ENCODE measurements around the gene SCUBE2. TPM values are rescaled to one million over a fixed set of nuclear protein-coding genes. Genes with fewer than 3 reads are reported as not detected.

SCUBE2 gene
- polyA plus RNA-seq, 2 of the 4 experiments (the other 2 are of a cell fraction) = 0.49 to 0.63 TPM

GRCh38 chr11:9076046-9076445 is 15.4 kb downstream of the SCUBE2 start:
- ATAC-seq (no peak; a peak in 1 of 6 replicates), FAIRE-seq (no peak), DNase-seq (ENCODE audit: low read depth in 1 of 2, low spot score in 1 of 2) (no peak)
- no peaks in the 10 kb centered on the region for H3K4me1 ChIP-seq
- H3K4me2 ChIP-seq = no peak overlapping the region
- WGBS (ENCODE audit: missing lambda C conversion rate) = 61% methylated on average over 3 of the region's 3 CpGs
- ChIA-PET CTCF (interaction anchor here (1.1 to 3.8 kb wide), 7 partner anchors 11 to 62 kb away, joined by 3 to 18 read pairs (median 7); no protein-coding TSS in a partner anchor), POLR2A (no interaction called here)
- TF ChIP-seq, protein P1, sequence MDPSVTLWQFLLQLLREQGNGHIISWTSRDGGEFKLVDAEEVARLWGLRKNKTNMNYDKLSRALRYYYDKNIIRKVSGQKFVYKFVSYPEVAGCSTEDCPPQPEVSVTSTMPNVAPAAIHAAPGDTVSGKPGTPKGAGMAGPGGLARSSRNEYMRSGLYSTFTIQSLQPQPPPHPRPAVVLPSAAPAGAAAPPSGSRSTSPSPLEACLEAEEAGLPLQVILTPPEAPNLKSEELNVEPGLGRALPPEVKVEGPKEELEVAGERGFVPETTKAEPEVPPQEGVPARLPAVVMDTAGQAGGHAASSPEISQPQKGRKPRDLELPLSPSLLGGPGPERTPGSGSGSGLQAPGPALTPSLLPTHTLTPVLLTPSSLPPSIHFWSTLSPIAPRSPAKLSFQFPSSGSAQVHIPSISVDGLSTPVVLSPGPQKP (IDR thresholded peaks at IDR 0.05; ENCODE audit: low read depth, low read length) = no peak
- no peak for TF ChIP-seq RAD21 (conservative IDR thresholded peaks at IDR 0.05 in 1 of 2, IDR thresholded peaks at IDR 0.05 in 1 of 2)
- no peak for TF ChIP-seq SREBF2 (IDR thresholded peaks at IDR 0.05)
- TF ChIP-seq EHMT2 (IDR thresholded peaks at IDR 0.05; ENCODE audit: low read depth) = no peak
- no peak for TF ChIP-seq RARB (CRISPR knock-in tag; IDR thresholded peaks at IDR 0.05)
- TF ChIP-seq RNF2 (IDR thresholded peaks at IDR 0.05; ENCODE audit: borderline replicate concordance, low read depth) = no peak
- TF ChIP-seq PHF8 (IDR thresholded peaks at IDR 0.05; ENCODE audit: borderline replicate concordance, low read depth) = no peak
- TF ChIP-seq TP53 (CRISPR knock-in tag; IDR thresholded peaks at IDR 0.05) = no peak
- TF ChIP-seq ESRRA (IDR thresholded peaks at IDR 0.05; ENCODE audit: borderline replicate concordance, low read length) = no peak
- H3K27ac ChIP-seq = no peak overlapping the region
- H3K9me3 ChIP-seq = no peaks in the 10 kb centered on the region
- no peak overlapping the region for H3K4me3 ChIP-seq

- no peaks in the 10 kb centered on the region for H3K4me1 ChIP-seq
- TF ChIP-seq ZFP36 (IDR thresholded peaks at IDR 0.05; ENCODE audit: borderline replicate concordance, partially characterized antibody) (no peak), CHD4 (IDR thresholded peaks at IDR 0.05; ENCODE audit: borderline replicate concordance) (no peak), POLR2A (IDR thresholded peaks at IDR 0.05; ENCODE audit: low read length) (no peak), CBX8 (IDR thresholded peaks at IDR 0.05) (no peak), EHF (CRISPR knock-in tag; IDR thresholded peaks at IDR 0.05) (no peak), CBX2 (IDR thresholded peaks at IDR 0.05; ENCODE audit: borderline replicate concordance, low read depth) (no peak), NR3C1 (IDR thresholded peaks at IDR 0.05) (no peak), ZC3H11A (IDR thresholded peaks at IDR 0.05) (no peak), RCOR1 (IDR thresholded peaks at IDR 0.05; ENCODE audit: low read depth, low read length) (no peak)
- TF ChIP-seq, protein P1 (IDR thresholded peaks at IDR 0.05; ENCODE audit: low read depth, low read length) = no peak
- FAIRE-seq = no peak
- no peak overlapping the region for H3K4me3 ChIP-seq
- WGBS (ENCODE audit: missing lambda C conversion rate) = 91% methylated on average over 4 of the region's 4 CpGs
- no peak for DNase-seq (ENCODE audit: low read depth in 1 of 2, low spot score in 1 of 2)
- H3K9me3 ChIP-seq = no peaks in the 10 kb centered on the region
- H3K27ac ChIP-seq = no peak overlapping the region
- ChIA-PET POLR2A (no interaction called here), CTCF (interaction anchor here (1.1 to 3.8 kb wide), 5 partner anchors 12 to 60 kb away, joined by 3 to 18 read pairs (median 3); no protein-coding TSS in a partner anchor)
- H3K4me2 ChIP-seq = no peak overlapping the region
- no peak for ATAC-seq
These were observed 15.8 kb downstream of the SCUBE2 start for GRCh38 chr11:9075556-9075955.

DNA sequence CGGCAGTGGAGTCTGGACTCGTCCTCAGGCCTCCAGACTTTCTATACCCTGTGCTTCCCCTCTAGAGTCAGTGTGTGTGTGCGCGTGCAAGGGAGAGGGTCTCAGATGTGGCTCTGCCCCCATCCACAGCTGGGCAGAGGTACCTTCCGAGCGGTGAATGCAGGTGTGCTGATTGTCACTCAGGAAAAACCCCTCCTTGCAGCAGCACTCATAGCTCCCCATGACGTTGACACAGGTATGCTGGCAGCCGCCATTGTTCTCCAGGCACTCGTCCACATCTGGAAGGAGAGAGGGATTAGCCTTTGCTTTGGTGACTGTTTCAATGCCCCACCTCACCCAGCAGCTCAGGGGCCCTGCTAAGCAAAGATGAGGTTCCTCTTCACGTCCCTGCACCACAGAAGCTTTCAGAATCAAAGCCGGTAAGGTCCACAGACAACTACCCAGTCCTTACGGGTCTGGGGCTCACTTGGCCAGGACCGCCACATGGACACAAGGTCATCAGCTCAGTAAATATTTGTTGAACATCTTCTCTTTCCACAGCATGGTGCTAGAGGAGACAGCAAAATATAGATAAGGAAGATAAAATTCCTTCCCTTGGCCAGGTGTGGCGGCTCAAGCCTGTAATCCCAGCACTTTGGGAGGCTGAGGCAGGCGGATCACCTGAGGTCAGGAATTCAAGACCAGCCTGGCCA is 16.9 kb downstream of the SCUBE2 start:
- Histone ChIP-seq H3K9me3 (no peaks in the 10 kb centered on the region), H3K4me1 (no peaks in the 10 kb centered on the region), H3K4me2 (no peak overlapping the region), H3K27ac (no peak overlapping the region), H3K4me3 (no peak overlapping the region)
- ATAC-seq (no peak), DNase-seq (ENCODE audit: low read depth in 1 of 2, low spot score in 1 of 2) (no peak), FAIRE-seq (no peak)
- ChIA-PET POLR2A (no interaction called here), CTCF (interaction anchor here (0.6 to 3.8 kb wide), 3 partner anchors 19 to 539 kb away, joined by 3 to 18 read pairs (median 13); no protein-coding TSS in a partner anchor)
- WGBS (ENCODE audit: missing lambda C conversion rate) = 71% methylated on average over 15 of the region's 15 CpGs
- TF ChIP-seq EHMT2 (IDR thresholded peaks at IDR 0.05; ENCODE audit: low read depth) (no peak), RFX5 (IDR thresholded peaks at IDR 0.05) (no peak), CHD4 (IDR thresholded peaks at IDR 0.05; ENCODE audit: borderline replicate concordance) (no peak), SREBF2 (IDR thresholded peaks at IDR 0.05) (no peak), ZNF302 (CRISPR knock-in tag; IDR thresholded peaks at IDR 0.05) (no peak), HEYL (CRISPR knock-in tag; IDR thresholded peaks at IDR 0.05) (no peak), TFCP2L1 (CRISPR knock-in tag; IDR thresholded peaks at IDR 0.05) (no peak), FOSL2 (IDR thresholded peaks at IDR 0.05) (no peak), FOSL2 (CRISPR knock-in tag; IDR thresholded peaks at IDR 0.05) (no peak), ESRRA (IDR thresholded peaks at IDR 0.05; ENCODE audit: borderline replicate concordance, low read length) (no peak), FOSB (CRISPR knock-in tag; IDR thresholded peaks at IDR 0.05) (no peak), ZFP36 (IDR thresholded peaks at IDR 0.05; ENCODE audit: borderline replicate concordance, partially characterized antibody) (no peak), HOXB13 (CRISPR knock-in tag; IDR thresholded peaks at IDR 0.05; ENCODE audit: low read depth) (no peak), POLR2A (IDR thresholded peaks at IDR 0.05; ENCODE audit: low read length) (no peak)

Data from A549 (cell line).